GM06990 (cell line): Measurements from ENCODE around the gene PRKCE.

Experiments
- DNase-seq: peaks from one replicate; pipeline ENCODE4 v3.0.0-alpha.2; 2011; ENCODE audit not compliant: insufficient read length; ENCODE audit errors: extremely low read depth
- H3K27me3 ChIP-seq: replicated peaks from 2 replicates; pipeline ENCODE4 v1.6.0; 2011; ENCODE audit warnings: low read length; ENCODE audit not compliant: control insufficient read depth, insufficient read depth
- H3K36me3 ChIP-seq: 2 replicates; pipeline ENCODE4 v1.5.1; 2011; ENCODE audit warnings: low read length; ENCODE audit not compliant: control insufficient read depth, insufficient read depth
- H3K4me3 ChIP-seq: replicated peaks from 2 replicates; pipeline ENCODE4 v1.5.1; 2011; ENCODE audit warnings: low read depth, mild to moderate bottlenecking, control low read depth, low read length
- TF ChIP-seq, protein P1 (sequence below): IDR thresholded peaks from 2 replicates; pipeline ENCODE4 v1.5.1; 2011; ENCODE audit warnings: low read length, control low read depth, mild to moderate bottlenecking, inconsistent platforms; ENCODE audit not compliant: insufficient read depth, poor library complexity, severe bottlenecking

The PRKCE gene

DNA sequence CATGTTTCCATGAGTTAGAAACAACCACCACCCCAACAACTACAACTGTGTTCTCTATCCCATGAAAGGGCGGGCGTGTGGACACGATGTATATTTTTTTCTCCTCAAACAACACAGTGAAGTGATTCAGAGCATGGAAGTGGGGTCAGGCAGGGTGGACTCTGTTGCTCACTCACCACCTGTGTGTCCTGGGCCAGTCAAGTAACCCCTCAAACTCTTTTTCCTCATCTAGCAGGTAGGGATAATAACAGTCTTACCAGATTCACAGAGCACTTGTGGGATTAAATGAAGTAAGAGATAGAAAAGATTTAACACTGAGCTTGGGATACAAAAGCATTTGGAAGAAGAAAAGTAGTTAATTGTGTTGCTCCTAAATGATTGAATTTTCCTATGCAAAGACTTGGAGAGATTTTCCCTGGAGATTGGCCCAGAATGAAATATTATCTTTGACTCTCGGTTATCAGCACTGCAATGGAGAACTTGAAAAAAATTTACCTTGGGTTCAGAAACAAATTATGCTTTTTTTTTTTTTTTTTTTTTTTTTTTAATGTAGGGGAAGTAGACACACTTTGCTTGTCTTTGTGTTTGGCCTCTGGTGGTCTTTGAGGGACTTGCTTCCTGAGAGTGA, 483.9 kb downstream of the PRKCE start:
- no peaks in the 10 kb centered on the region for H3K27me3 ChIP-seq
- no peak for DNase-seq
- no peak overlapping the region for H3K4me3 ChIP-seq
- H3K36me3 ChIP-seq, result no peaks in the 10 kb centered on the region
- TF ChIP-seq, protein P1, sequence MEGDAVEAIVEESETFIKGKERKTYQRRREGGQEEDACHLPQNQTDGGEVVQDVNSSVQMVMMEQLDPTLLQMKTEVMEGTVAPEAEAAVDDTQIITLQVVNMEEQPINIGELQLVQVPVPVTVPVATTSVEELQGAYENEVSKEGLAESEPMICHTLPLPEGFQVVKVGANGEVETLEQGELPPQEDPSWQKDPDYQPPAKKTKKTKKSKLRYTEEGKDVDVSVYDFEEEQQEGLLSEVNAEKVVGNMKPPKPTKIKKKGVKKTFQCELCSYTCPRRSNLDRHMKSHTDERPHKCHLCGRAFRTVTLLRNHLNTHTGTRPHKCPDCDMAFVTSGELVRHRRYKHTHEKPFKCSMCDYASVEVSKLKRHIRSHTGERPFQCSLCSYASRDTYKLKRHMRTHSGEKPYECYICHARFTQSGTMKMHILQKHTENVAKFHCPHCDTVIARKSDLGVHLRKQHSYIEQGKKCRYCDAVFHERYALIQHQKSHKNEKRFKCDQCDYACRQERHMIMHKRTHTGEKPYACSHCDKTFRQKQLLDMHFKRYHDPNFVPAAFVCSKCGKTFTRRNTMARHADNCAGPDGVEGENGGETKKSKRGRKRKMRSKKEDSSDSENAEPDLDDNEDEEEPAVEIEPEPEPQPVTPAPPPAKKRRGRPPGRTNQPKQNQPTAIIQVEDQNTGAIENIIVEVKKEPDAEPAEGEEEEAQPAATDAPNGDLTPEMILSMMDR, result no peak

DNA sequence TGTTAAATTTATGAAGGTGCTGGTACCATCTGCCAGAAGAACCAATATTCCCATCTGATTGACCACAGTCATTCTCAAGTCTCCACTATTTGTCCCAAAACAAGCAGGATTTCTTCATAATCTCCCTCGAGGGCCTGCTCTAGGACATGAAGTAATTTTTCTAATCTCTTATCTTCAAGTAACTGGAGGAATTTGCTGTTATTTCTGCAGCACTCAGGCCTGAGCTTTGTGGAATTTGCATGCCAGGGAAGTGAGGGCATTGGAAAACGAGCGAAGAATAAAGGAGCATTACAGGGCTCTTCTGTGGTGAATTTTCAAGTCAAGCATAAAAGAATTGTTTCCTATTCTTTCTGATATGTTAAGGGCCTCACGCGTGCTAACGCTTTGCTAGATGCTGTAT, 484.5 kb downstream of the PRKCE start:
- no peak for DNase-seq
- Histone ChIP-seq H3K4me3 (no peak overlapping the region), H3K36me3 (no peaks in the 10 kb centered on the region), H3K27me3 (no peaks in the 10 kb centered on the region)
- TF ChIP-seq, protein P1, result no peak

DNA sequence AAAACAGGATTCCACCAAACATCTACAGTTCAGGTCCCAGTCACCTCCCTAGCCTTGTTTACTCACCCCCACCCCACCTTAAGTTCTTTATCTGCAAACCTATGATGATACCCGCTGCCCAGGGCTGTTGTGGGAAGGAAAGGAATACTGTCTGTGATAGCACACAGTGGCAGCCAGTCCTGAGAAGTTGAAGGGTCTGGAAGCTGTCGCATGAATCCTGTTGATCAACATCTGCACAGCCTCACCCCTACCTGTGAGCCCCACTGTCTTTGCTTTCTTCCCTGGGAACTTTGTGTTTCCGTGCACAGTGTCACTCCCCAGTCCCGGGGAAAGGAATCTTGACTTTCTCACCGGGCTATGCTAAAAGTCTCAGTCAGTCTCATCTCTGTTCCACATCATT, 485.0 kb downstream of the PRKCE start:
- Histone ChIP-seq H3K4me3 (no peak overlapping the region), H3K27me3 (no peaks in the 10 kb centered on the region), H3K36me3 (no peaks in the 10 kb centered on the region)
- DNase-seq, result no peak
- TF ChIP-seq, protein P1, result no peak

DNA sequence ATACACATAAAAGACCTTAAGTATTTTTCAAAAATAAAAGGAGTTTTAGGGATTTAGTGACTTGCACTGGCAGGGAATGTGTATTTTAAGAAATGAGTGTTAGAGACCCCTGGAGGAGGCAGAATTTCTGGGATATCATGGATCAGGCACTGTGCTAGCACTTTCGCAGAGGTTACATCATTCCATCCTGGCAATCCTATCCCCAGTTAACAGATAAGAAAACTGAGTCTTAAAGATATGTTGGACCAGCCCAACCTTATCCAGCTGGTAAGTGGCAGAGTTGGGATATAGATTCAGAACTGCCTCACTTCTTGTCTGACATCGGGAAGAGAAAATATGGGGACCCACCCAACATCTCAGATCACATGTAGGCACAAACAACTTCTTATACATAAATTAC, 485.5 kb downstream of the PRKCE start:
- DNase-seq, result no peak
- Histone ChIP-seq H3K4me3 (no peak overlapping the region), H3K27me3 (no peaks in the 10 kb centered on the region), H3K36me3 (no peaks in the 10 kb centered on the region)
- TF ChIP-seq, protein P1, result no peak

DNA sequence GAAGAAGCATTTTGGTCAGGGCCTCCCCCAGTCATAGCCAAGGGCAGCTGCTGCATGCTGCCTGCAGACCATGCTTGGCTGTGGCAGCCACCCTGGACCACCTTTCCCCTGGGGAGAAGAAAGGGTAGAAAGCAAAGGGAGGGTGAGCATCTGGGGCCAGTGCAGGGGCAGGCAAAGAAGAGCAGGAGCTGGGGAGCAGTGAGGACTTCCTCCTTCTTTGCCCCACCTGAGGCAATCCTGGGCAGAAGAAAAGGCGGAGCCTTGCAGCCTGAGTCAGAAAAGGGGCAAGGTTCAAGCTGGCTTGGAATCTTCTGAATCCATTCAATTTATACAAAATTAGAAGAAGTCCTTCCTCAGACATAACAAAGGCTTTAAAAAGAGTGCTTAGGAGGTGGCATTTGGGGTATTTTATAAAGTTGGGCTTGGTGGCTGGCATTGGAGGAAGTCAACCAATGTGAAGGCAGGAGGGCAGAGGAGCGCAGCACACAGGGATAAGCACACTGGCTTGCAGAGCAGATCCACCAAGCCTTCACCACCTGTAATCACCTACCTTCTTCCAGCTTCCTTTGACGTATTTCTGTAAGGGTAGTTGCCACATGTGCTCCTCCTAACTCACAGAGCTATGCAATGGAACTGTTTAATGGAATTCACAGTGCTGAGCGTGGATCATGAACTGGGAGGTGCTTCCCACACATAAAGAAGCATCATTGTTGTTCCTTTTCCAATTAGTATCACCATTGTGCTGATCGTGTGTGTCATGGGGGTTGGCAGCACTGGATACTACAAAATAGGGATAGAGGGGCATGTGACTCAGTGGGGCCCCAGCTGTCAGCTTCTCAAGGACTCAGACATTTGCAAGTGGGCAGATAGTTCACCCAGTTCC, 491.3 kb downstream of the PRKCE start:
- TF ChIP-seq, protein P1, result no peak
- no peak for DNase-seq

More for the DNA sequence above, 491.3 kb downstream of the PRKCE start:
- Histone ChIP-seq H3K27me3 (no peaks in the 10 kb centered on the region), H3K36me3 (no peaks in the 10 kb centered on the region), H3K4me3 (no peak overlapping the region)
